GM18499 (cell line): Measurements from ENCODE around the gene PCIF1.
"Not testable (repeated sequence)": the region's sequence is repeated elsewhere in the genome, so short reads cannot be mapped to it uniquely, and the experiment has no call there.

Experiments
- ATAC-seq: cut with Tn5 transposase; IDR thresholded peaks from one replicate; pipeline ENCODE4 v1.9.1; 2021; ENCODE audit warnings: moderate number of reproducible peaks; ENCODE audit not compliant: insufficient read depth, unreplicated experiment

PCIF1 gene

DNA sequence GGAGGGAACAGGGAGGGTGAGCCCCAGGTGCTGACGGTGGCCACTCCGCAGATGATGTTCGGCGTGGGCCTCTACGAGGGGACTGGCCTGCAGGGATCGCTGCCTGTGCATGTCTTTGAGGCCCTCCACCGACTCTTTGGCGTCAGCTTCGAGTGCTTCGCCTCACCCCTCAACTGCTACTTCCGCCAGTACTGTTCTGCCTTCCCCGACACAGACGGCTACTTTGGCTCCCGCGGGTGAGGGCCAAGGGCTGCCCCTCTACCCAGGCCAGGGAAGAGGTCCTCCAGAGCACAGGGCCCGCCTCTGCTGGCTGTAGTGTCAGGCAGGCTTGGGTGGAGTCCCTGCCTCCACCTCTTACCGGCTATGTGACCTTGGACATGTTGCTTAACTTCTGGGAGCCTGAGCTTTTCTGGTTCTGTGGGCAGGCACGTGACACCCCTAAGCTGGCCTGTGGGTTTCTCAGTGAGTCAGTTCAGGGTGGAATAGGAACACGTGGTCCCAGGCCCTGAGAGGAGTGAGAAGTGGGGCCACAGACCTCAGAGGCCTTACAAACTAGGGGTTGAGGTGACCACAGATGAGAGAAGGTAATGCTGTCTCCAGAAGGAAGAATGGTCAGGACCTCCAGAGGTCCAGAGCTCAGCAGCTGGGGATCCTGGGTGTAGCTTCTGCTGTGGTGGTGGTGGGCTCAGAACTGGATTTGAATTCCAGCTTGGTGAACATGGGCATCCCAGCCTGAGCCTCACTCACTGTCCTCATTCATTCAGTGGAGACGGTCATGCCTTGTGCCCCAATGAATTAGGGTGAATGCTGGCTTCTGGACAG is 11.9 kb downstream of the PCIF1 start:
- no peak for ATAC-seq

DNA sequence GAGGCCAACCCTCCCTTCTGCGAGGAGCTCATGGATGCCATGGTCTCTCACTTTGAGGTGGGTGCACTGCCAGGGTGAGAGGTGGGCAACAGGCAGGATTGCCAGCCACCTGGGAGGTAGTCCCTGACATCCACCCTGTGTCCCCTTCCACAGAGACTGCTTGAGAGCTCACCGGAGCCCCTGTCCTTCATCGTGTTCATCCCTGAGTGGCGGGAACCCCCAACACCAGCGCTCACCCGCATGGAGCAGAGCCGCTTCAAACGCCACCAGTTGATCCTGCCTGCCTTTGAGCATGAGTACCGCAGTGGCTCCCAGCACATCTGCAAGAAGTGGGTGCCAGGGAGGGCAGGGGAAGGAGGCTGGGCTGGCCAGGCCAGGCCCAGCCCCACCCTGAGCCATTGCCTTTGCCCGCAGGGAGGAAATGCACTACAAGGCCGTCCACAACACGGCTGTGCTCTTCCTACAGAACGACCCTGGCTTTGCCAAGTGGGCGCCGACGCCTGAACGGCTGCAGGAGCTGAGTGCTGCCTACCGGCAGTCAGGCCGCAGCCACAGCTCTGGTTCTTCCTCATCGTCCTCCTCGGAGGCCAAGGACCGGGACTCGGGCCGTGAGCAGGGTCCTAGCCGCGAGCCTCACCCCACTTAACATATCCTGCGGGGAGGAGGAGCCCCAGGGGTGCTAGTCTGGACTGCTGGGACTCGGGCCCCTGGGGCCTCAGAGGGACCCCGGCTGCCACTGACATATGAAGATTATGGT is 12.8 kb downstream of the PCIF1 start:
- no peak for ATAC-seq

DNA sequence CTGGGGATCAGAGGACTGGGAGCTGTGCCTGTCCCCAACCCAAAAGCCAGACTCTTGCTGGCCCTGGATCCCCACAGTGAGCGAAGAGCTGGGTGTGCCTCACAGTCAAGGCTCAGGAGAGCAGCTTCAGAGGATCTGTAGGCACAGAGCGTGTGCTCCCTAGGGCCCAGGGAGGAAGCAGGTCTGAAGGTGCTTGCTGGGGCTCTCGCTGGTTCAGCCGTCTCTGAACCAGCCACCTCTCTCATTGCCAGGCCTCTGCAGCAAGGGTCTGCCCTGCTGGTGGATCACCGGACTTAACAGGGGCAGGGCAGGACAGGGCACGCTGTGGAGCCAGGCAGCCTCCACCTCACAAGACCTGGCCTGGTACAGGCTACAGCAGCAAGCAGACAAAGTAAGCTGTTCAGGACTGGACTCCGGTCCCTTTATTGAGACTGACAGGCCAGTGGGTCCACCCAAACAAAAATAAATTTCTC is 13.8 kb downstream of the PCIF1 start:
- ATAC-seq, result no peak

DNA sequence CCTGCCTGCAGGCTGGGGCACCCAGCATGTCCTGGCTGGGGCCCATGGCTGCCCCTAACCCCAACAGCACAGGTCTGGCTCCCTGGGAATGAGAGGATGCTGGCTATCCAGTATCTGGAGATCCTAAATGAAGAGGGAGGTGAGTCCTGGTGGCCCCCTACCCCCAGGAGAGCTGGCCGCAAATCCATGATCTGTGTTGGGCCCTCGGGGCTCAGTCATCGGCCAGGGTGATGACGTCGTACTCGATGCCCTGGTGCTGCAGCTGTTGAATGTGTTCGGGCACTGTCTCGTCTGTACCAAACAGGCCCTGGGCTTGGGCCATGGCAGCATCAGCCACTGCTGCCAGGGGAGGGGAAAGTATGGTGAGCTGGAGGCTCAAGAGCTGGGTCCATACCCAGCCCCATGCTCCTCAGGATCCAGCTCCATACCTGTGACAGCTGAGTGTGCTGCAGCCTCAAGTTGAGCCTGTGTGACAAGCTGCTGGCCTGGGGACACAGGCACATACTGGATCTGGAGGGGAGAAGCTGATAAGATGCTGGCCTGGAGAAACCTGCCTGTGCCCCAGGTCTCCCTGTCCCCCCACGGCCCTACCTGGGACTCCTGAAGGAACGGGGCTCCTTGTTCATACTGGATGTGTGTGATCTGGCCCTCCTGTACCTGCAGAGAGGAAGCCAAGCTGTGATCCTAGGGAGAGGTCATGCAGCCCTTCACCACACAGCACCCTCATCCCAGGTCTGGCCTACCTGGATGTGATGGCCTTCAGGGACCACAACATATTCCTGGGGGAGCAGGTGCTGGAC is 14.5 kb downstream of the PCIF1 start:
- ATAC-seq, result no peak

DNA sequence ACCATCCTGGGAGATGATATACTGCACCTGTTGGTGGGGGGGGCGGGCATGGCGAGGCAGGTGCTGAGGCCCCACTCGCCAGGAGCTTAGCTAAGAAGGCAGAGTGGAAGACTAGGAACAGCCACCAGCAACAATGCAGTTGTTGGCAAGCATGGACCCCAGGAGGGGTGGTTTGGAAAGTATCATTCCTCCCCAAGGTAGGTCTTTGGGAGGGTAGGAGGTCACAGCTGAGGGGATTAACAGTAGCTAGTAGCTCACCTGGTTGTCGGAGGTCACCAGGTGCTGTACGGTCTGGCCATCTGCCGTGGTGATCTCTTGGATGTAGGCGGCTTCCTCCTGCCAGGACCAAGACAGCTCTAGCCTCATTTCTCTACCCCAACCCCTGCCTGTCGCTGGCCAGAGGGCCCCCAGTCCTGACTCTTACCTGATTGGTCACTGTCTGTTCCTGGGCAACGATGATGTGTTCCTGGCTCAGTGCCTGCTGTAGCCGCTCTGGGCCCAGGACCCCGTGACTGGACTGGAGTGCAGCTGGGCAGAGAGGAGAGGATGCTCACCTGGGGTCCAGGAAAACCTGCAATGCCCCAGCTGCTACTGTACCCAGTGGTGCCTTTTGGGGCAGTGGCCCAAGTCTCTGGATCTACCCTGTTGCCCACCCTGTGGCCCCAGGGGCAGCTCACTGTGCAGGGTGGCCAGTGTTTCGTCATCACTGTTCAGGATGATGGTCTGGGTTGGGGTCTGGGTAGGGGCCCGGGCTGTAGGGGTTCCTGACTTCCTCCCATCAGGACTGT is 15.3 kb downstream of the PCIF1 start:
- no peak for ATAC-seq

DNA sequence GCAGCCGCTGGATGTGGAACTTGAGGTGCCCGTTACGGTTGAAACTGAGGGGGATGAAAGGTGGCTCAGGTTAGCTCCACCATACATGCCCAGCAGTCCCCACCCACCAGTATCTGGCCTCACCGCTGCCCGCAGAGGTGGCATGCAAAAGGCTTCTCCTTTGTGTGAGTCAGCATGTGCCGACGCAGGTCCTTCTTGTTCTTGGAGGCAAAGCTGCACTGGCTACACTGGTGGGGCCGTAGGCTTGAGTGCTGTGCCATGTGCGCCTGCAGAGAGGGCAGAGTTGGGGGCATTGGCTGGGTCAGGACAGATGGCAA is 15.8 kb downstream of the PCIF1 start:
- no peak for ATAC-seq

DNA sequence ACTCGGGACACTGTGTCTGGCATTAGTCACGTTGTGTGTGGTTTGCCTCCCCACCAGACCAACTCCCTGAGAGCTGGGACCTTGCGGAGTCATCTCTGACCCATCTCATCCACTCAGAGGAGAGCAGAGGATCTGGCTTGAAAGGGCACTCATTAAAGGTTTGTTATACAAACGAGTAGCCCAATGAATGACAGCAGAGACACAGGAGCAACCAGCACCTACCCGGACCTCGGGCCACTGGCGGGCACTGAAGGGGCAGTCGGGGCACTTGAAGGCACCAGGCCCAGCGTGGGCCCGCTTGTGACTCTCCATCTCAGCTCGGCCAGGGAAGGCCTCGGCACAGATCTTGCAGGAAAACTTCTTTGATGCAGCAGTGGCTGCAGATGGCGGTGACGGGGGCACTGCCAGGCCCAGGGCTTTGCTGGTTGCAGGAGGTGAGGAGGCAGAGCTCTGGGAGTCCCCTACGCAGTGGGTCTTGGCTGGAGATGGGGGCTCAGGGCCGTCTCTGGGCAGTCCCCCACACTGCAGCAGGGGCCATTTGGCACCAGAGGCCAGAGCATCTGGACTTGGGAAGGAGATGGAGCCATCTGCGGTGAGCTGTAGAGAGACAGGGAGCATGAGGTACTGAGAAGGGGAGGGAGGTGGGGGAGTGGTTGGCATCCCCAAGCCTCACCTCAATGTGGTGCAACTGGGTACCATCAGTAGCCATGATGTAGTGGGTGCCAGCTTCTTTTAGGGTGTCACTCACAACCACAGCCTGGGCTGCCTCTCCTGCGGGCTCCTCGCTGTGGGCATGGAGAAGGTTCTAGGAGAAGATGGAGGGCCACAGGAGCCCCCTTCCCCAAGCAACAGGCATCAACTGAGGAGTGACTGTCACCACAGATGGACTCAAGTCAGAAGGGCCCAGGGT is 17.7 kb downstream of the PCIF1 start:
- no peak for ATAC-seq

DNA sequence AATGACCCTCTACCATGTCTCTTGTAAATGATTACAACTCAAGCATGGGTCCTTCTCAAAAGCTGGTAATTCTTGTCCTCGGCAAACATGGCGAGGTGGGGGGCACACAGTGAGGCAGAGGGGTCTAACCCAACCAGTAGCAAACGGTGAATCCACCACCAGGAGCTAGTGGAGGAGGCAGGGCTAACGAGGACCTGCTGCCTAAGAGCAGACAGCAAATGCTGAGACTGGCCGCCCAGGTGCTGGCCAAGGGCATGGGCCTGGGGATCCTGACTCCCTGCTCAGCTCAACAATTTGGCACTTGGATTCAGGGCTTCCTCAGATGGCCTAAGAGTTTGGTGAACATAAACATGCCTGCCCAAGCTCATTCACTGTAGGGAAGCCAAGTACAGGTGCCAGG is 18.4 kb downstream of the PCIF1 start:
- ATAC-seq, result no peak

DNA sequence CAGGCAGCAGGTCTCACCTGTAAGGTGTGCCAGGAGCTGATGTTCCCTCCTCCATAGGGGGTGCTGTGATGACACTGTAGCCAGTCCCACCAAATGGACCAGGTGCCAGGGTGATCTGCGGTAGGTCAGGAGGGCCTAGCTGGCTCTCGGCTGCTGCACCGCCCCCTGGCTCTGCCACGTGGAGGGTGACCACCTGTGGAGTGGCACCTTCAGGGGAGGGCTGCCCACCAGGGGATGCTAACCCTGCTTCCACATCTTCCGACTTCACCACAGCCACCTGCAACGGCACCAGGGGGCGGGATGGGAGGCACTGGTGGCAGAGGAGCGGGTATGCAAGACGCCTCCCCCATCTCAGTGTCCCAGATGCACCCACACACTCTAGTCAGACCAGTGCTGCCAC is 19.2 kb downstream of the PCIF1 start:
- ATAC-seq, result no peak

DNA sequence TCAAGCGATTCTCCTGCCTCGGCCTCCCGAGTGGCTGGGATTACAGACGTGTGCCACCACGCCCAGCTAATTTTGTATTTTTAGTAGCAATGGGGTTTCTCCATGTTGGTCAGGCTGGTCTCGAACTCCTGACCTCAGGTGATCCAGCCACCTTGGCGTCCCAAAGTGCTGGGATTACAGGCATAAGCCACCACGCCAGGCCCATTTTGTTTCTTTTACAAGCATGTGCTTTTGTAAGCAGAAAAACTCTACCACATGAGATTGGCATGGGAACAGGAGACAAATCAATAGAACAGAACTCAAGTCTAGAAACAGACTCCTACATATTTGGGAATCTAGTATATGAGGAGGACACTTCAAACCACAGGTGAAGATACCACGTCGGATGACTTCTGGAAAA is 21.8 kb downstream of the PCIF1 start:
- not testable (repeated sequence) for ATAC-seq

DNA sequence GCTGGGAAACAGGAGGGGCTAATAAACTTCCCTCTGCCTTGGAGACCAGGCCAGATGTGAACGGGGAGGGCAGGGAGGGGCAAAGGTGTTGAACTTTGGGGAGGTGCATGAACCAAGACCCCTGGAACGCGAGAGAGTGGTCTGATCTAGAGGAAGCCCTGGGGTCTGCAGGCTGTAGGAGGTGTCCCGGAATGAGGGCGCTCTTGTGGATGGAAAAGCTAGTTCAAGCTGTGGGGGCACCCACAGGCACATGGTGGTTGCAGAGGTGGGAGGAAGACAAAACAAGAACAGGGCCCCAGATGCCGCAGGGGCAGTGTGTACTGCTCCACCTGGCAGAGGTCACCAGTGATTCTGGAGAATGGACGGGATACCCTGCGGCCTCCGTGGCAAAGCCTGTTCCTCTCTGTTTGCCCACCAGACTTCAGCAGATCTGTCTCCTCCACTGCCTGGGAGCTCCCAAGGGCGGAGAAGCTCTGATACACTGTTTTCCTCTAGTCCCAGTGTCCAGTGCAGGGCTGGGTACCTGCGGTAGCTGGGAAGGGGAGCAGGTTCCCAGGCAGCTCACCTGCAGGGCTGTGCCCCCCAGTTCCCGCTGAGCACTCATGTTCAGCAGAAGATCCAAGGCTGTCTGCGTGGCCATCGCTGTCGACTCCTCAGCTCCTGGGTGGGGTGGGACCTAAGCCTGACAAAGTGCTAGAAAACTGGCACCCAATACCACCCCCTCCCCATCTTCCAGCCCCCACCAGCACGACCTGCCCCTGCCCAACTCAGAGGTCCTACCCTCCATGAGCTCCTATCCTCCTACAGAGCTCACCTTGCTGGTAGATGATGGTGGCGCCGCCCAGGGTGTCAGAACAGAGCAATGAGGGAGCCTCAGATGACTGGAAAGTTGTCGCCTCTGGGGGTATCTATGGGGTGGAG is 22.8 kb downstream of the PCIF1 start:
- ATAC-seq, result no peak

DNA sequence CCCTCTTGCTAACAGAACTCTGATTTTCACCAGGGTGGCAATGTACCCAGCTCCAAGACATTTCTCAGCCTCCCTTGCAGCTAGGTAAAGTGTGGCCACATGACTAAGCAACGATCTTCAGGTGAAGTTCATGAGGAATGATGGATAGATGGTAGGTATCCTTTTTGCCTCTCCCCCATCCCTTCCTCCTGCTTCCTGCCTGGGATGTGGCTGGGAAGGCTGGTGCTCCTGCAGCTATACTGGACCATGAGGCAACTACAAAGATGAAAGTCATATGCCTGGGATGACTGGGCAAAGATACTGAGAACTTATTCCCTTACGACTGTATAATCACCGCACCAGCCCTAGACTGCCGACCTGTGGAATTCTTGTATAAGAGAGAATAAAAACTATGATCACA is 24.1 kb downstream of the PCIF1 start:
- ATAC-seq, result no peak

DNA sequence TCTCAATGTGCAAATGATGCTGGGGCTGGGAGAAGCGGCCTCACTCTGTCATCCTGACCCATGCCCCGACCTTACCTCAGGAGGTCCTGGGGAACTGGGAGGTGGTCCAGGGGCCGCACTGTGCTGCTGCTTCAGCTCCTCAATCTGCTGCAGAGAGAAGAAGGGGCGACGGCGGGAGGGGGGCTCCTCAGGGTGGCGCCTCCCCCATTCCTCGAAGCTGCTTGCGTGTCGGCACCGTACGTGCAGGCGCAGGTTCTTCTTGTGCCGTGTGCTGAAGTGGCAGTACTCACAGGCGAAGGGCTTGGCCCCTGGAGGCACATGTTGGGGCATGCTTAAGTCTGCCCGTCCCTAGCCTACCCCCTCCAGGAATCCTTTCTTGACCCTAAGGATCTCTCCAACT is 24.6 kb downstream of the PCIF1 start:
- no peak for ATAC-seq

DNA sequence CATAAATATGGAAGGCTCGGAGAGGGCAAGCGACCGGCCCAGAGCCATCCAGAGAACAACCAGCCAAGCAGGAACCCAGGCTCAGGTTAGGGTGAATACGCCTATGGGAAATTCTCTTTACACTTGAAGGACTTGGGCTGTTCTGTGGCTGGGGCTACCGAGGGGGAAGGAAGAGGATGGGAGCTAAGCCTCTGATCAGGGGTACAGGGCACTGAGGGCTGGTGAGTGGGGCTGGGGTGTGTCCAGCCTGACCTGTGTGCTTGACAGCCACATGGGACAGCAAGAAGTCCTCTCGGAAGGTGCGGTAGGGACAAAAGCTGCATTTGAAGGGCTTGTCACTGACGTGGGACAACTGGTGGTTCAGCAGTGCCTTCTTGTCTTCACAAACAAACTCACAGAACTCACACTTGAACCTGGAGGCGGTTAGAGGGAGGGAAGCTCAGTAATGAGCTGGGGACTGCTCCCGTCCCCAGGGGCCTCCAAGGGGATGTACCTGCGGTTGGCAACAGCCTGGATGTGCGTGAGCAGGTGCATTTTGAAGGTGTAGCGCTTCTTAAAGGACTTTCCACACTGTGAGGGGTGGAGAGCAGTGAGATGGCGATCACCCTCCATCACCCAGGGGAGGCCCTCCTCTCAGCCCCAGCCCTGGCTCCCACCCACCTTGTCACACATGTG is 25.6 kb downstream of the PCIF1 start:
- no peak for ATAC-seq

DNA sequence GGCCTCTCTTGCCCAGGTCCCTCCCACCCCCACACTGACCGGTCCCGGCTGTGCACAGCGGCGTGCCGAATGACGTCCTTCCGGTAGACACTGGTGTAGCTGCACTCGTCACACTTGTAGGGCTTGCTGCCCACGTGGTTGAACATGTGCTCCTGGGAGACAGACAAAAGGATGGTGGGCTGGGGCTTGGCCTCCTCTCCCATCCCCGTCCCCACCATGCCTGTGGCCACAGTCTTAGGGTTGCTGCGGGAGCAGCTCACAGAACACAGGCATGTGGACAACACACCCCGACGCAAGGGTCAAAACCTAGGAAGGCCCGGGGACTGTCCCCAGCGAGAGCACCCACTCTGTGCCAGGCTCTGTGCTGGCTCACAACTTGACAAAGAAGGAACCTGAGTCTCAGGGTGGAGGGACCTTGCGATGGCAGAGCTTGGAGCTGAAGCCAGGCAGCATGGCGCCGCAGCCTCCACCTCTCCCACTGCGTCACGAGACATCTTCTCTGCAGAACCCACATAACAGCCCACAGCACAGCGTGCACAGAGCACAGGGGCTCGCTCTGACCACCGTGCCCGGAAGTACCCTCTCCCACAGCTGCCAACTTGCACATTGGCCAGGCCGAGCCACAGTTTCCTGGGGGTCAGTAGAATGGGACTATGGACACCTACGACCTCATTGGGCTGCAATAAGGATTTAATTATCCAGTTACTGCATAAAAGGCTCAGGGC is 27.7 kb downstream of the PCIF1 start:
- no peak for ATAC-seq

DNA sequence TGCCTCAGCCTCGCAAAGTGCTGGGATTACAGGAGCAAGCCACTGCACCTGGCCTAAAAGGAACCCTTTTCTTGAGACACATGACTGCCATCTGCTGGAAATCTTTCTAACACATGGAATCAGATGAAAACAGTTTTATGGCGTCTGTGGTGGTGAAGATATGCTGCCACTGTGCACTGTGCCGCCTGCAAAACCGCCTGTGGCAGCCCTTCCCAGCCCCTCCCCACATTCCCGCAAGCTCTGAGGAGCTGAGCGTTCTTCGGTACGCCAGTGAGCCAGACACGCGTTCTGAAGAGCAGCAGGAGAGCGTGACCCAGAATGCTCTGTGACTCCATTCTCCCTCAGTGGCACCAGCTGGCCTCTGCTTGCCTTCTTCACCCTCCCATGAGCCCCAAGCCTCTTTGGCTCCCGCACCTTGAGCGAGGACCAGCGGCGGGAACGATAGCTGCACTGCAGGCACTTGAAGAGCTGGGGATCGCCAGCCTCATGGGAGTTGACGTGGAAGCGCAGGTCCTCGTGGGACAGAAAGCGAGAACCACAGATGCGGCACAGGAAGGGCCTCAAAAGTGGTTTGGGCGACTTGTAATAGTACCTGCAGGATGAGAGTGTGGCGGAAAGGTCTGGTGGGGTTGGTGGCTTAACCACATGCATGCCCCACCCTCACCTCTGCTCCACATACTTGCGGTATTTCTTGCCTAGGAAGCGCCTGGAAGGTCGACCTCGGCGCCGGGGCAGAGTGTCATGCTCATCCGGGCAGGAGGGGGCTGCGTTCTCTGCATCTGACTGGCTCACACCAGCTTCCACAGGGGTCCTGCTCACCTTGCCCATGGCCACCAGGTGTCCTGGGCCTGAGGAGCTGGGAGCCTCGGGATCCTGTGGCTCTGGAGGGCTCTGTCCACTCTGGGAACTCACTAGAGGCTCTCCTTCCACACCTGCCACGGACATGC is 28.8 kb downstream of the PCIF1 start:
- ATAC-seq, result no peak
